ENCODE results near the gene PTGFR. TPM values are rescaled to one million over a fixed set of nuclear protein-coding genes. Genes with fewer than 3 reads are reported as not detected.

Gene PTGFR
- total RNA-seq, 2 experiments from 2014 or later: not detected

DNA sequence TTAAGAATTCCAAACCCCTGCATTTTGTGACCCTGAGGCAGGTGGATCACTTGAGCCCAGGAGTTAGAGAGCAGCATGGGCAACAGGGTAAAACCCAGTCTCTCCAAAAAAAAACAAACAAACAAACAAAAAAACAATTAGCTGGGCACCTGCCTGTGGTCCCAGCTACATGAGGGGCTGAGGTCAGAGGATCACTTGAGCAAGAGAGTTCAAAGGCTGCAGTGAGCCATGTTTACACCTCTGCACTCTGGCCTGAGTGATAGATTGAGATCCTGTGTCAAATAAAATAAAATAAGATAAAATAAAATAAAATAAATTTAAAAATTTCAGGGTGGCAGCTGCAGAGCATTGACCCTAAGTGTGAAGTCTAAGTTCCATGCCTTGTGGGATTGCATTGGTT, 16.7 kb upstream of the PTGFR start:
- Histone ChIP-seq H3K79me2 (ENCODE audit: insufficient read depth, low read depth, low read length) (no peaks in the 10 kb centered on the region), H4K20me1 (ENCODE audit: insufficient read depth, low read length) (no peaks in the 10 kb centered on the region), H3K4me2 (ENCODE audit: low read length) (no peak overlapping the region), H3K4me3 (ENCODE audit: low read depth, low read length, poor library complexity, severe bottlenecking) (no peak overlapping the region), H3K9me3 (ENCODE audit: low read length) (no peaks in the 10 kb centered on the region), H3K9me2 (ENCODE audit: insufficient read depth, low read length) (no peaks in the 10 kb centered on the region), H2AFZ (ENCODE audit: low read length) (no peak overlapping the region), H3K4me1 (ENCODE audit: insufficient read depth, low read length, poor library complexity, severe bottlenecking) (no peaks in the 10 kb centered on the region), H3K36me3 (ENCODE audit: insufficient read depth, low read length) (no peaks in the 10 kb centered on the region), H3K27ac (ENCODE audit: low read depth, low read length, poor library complexity, severe bottlenecking) (no peak overlapping the region)
- intact Hi-C loops (cut with micrococcal nuclease; ENCODE audit: unreplicated experiment): no loop called here
- POLR2A ChIA-PET: interaction anchor here (0.6 kb wide), 1 partner anchor 126 kb away, joined by 3 read pairs; no protein-coding TSS in a partner anchor
- CTCF ChIA-PET (ENCODE audit: unreplicated experiment): no interaction called here
- TF ChIP-seq, protein P1, sequence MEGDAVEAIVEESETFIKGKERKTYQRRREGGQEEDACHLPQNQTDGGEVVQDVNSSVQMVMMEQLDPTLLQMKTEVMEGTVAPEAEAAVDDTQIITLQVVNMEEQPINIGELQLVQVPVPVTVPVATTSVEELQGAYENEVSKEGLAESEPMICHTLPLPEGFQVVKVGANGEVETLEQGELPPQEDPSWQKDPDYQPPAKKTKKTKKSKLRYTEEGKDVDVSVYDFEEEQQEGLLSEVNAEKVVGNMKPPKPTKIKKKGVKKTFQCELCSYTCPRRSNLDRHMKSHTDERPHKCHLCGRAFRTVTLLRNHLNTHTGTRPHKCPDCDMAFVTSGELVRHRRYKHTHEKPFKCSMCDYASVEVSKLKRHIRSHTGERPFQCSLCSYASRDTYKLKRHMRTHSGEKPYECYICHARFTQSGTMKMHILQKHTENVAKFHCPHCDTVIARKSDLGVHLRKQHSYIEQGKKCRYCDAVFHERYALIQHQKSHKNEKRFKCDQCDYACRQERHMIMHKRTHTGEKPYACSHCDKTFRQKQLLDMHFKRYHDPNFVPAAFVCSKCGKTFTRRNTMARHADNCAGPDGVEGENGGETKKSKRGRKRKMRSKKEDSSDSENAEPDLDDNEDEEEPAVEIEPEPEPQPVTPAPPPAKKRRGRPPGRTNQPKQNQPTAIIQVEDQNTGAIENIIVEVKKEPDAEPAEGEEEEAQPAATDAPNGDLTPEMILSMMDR (conservative IDR thresholded peaks at IDR 0.05; ENCODE audit: low read length): no peak
- no peak for TF ChIP-seq EZH2phosphoT487 (IDR thresholded peaks at IDR 0.05; ENCODE audit: borderline replicate concordance, low read depth, low read length)
- DNase-seq (ENCODE audit: low spot score): no peak
- no TSS peak for BruUV-seq (replicated peaks)

DNA sequence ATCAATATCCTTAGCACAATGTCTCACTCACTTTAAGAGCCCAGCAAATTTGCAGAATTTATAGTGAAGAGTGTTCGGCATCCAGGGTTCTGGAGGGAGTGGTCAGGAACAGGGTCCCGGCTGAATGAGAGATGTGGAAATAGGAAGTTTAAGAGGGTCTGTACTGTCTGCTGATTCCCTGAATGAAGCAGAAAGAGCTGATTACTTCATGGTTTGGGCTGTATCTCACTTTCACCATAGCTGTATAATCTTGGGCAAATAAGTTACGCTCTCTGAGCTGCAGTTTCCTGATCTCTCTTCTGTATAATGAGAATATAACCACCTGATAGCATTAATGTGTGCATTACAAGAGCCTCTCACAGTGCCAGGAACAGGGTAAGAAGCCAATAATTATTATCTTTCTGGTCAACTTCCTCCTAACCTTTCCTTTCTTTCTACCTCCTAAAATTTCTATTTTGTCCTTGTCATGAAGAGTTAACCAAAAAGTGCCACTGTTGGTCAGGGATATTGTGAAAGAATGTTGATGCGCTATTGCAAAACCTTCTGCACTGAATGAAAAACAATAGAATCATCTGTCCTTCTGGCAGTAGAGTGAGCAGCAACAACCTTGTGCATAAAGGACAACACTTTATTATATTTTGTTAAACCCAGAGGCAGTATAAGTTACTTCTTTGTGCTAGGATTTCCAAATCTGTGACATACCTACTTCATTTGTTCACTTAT, 14.7 kb upstream of the PTGFR start:
- Histone ChIP-seq H3K9me2 (ENCODE audit: insufficient read depth, low read length) (no peaks in the 10 kb centered on the region), H3K9me3 (ENCODE audit: low read length) (no peaks in the 10 kb centered on the region), H3K4me3 (ENCODE audit: low read depth, low read length, poor library complexity, severe bottlenecking) (no peak overlapping the region), H2AFZ (ENCODE audit: low read length) (no peak overlapping the region), H3K4me1 (ENCODE audit: insufficient read depth, low read length, poor library complexity, severe bottlenecking) (no peaks in the 10 kb centered on the region), H3K27ac (ENCODE audit: low read depth, low read length, poor library complexity, severe bottlenecking) (no peak overlapping the region), H3K79me2 (ENCODE audit: insufficient read depth, low read depth, low read length) (no peaks in the 10 kb centered on the region), H4K20me1 (ENCODE audit: insufficient read depth, low read length) (no peaks in the 10 kb centered on the region), H3K36me3 (ENCODE audit: insufficient read depth, low read length) (no peaks in the 10 kb centered on the region), H3K4me2 (ENCODE audit: low read length) (no peak overlapping the region)
- POLR2A ChIA-PET: interaction anchor here (0.9 kb wide), 1 partner anchor 31 kb away, joined by 3 read pairs; no protein-coding TSS in a partner anchor
- CTCF ChIA-PET (ENCODE audit: unreplicated experiment): no interaction called here
- intact Hi-C loops (cut with micrococcal nuclease; ENCODE audit: unreplicated experiment): no loop called here
- no peak for TF ChIP-seq EZH2phosphoT487 (IDR thresholded peaks at IDR 0.05; ENCODE audit: borderline replicate concordance, low read depth, low read length)
- TF ChIP-seq, protein P1 (conservative IDR thresholded peaks at IDR 0.05; ENCODE audit: low read length): no peak
- DNase-seq (ENCODE audit: low spot score): no peak
- BruUV-seq (replicated peaks): no TSS peak

DNA sequence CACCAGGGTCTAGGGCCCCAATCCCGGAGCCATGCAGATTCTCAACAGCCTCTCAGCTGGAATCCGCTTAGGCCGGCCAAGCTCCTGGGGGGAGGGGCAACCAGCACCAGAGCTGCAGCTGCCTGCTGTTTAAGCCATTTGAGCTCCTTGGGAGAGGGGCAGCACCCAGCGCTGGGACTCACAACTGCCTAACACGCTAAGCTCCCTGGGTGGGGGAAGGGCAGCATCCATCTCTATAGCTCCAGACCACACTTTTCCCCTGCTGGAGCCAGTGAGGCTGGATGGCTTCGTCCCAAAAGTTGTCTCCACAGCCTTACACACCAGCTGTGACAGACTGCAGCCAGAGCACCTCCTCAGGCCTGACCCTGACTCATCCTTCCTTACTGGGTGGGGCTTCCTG, 6.9 kb upstream of the PTGFR start:
- Histone ChIP-seq H3K4me3 (ENCODE audit: low read depth, low read length, poor library complexity, severe bottlenecking) (no peak overlapping the region), H3K36me3 (ENCODE audit: insufficient read depth, low read length) (no peaks in the 10 kb centered on the region), H3K79me2 (ENCODE audit: insufficient read depth, low read depth, low read length) (no peaks in the 10 kb centered on the region), H3K27ac (ENCODE audit: low read depth, low read length, poor library complexity, severe bottlenecking) (no peak overlapping the region), H3K4me1 (ENCODE audit: insufficient read depth, low read length, poor library complexity, severe bottlenecking) (no peaks in the 10 kb centered on the region), H3K4me2 (ENCODE audit: low read length) (no peak overlapping the region), H3K9me2 (ENCODE audit: insufficient read depth, low read length) (no peaks in the 10 kb centered on the region), H3K9me3 (ENCODE audit: low read length) (no peaks in the 10 kb centered on the region), H2AFZ (ENCODE audit: low read length) (no peak overlapping the region), H4K20me1 (ENCODE audit: insufficient read depth, low read length) (no peaks in the 10 kb centered on the region)
- TF ChIP-seq, protein P1 (conservative IDR thresholded peaks at IDR 0.05; ENCODE audit: low read length): no peak
- TF ChIP-seq EZH2phosphoT487 (IDR thresholded peaks at IDR 0.05; ENCODE audit: borderline replicate concordance, low read depth, low read length): no peak
- CTCF ChIA-PET (ENCODE audit: unreplicated experiment): no interaction called here
- POLR2A ChIA-PET: no interaction called here
- intact Hi-C loops (cut with micrococcal nuclease; ENCODE audit: unreplicated experiment): no loop called here
- no TSS peak for BruUV-seq (replicated peaks)
- DNase-seq (ENCODE audit: low spot score): no peak

Measured in OCI-LY7 (cell line).